Measurements from ENCODE around the gene ARHGEF6. TPM values are rescaled to one million over a fixed set of nuclear protein-coding genes. Genes with fewer than 3 reads are reported as not detected.

ARHGEF6 gene
- total and polyA plus RNA-seq, 2 experiments from 2014 or later, result 3.5 to 3.7 TPM

DNA sequence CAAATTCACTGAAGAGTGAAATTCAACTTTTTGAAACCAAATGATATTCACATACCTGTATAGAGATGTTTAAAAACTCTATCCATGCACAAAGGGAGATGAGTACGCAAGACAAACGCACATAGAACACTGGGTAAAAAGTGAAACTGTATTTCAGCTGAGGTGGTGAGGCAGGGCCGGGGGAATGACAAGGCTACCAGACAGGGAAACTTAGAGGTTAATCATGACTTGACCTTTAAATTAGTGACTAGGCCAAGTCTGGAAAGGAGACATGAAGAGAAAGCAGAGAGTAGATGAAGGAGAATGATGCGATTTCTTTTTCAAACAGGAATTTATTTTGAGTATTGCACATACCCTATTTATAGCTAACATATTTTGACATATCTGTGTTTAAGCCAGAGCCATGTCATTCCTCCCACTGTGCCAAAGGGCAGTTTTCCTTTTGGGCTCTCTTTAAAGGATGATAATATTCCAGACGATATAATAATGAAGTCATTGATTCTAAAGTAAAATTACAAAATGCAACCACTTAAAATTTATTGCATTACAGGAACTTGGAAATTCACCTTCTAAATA, 49.4 kb downstream of the ARHGEF6 start:
- Histone ChIP-seq H3K36me3 (replicated peaks; ENCODE audit: insufficient read depth, low read depth) (no peaks in the 10 kb centered on the region), H3K4me1 (ENCODE audit: insufficient read depth) (no peaks in the 10 kb centered on the region), H3K9me2 (replicated peaks; ENCODE audit: insufficient read depth) (no peaks in the 10 kb centered on the region), H3K79me2 (no peaks in the 10 kb centered on the region), H3K27ac (no peak overlapping the region), H3K4me3 (no peak overlapping the region), H4K20me1 (ENCODE audit: insufficient read depth, poor library complexity, severe bottlenecking) (no peaks in the 10 kb centered on the region), H2AFZ (no peak overlapping the region), H3K4me2 (no peak overlapping the region), H3K9me3 (ENCODE audit: low read depth) (peaks cover 4% of the 10 kb centered on the region), H3K27me3 (no peaks in the 10 kb centered on the region)
- TF ChIP-seq EZH2 (IDR thresholded peaks at IDR 0.05; ENCODE audit: borderline replicate concordance), result no peak
- no peak for TF ChIP-seq EZH2phosphoT487 (IDR thresholded peaks at IDR 0.05; ENCODE audit: low read depth, severe bottlenecking, unreplicated experiment)
- TF ChIP-seq, protein P1, sequence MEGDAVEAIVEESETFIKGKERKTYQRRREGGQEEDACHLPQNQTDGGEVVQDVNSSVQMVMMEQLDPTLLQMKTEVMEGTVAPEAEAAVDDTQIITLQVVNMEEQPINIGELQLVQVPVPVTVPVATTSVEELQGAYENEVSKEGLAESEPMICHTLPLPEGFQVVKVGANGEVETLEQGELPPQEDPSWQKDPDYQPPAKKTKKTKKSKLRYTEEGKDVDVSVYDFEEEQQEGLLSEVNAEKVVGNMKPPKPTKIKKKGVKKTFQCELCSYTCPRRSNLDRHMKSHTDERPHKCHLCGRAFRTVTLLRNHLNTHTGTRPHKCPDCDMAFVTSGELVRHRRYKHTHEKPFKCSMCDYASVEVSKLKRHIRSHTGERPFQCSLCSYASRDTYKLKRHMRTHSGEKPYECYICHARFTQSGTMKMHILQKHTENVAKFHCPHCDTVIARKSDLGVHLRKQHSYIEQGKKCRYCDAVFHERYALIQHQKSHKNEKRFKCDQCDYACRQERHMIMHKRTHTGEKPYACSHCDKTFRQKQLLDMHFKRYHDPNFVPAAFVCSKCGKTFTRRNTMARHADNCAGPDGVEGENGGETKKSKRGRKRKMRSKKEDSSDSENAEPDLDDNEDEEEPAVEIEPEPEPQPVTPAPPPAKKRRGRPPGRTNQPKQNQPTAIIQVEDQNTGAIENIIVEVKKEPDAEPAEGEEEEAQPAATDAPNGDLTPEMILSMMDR (IDR thresholded peaks at IDR 0.05; ENCODE audit: poor library complexity), result no peak
- WGBS (ENCODE audit: low lambda C conversion rate, missing lambda C conversion rate), result 73% methylated on average over 5 of the region's 5 CpGs
- no peak for DNase-seq (ENCODE audit: low spot score)

- WGBS (ENCODE audit: low lambda C conversion rate, missing lambda C conversion rate), result 84% methylated on average over 1 of the region's 1 CpG
- DNase-seq (ENCODE audit: low spot score), result no peak
- no peak overlapping the region for H3K4me2 ChIP-seq
- TF ChIP-seq, protein P1 (IDR thresholded peaks at IDR 0.05; ENCODE audit: poor library complexity), result no peak
- TF ChIP-seq EZH2 (IDR thresholded peaks at IDR 0.05; ENCODE audit: borderline replicate concordance) (no peak), EZH2phosphoT487 (IDR thresholded peaks at IDR 0.05; ENCODE audit: low read depth, severe bottlenecking, unreplicated experiment) (no peak)
- no peak overlapping the region for H3K4me3 ChIP-seq
- H3K36me3 ChIP-seq (replicated peaks; ENCODE audit: insufficient read depth, low read depth), result no peaks in the 10 kb centered on the region
- no peak overlapping the region for H3K27ac ChIP-seq
- H3K79me2 ChIP-seq, result no peaks in the 10 kb centered on the region
- H3K4me1 ChIP-seq (ENCODE audit: insufficient read depth), result no peaks in the 10 kb centered on the region
- H3K9me3 ChIP-seq (ENCODE audit: low read depth), result peaks cover 4% of the 10 kb centered on the region
- no peaks in the 10 kb centered on the region for H3K27me3 ChIP-seq
- no peak overlapping the region for H2AFZ ChIP-seq
- no peaks in the 10 kb centered on the region for H3K9me2 ChIP-seq (replicated peaks; ENCODE audit: insufficient read depth)
- no peaks in the 10 kb centered on the region for H4K20me1 ChIP-seq (ENCODE audit: insufficient read depth, poor library complexity, severe bottlenecking)
Measured at GRCh38 chrX:136728393-136728792, 52.3 kb downstream of the ARHGEF6 start.

DNA sequence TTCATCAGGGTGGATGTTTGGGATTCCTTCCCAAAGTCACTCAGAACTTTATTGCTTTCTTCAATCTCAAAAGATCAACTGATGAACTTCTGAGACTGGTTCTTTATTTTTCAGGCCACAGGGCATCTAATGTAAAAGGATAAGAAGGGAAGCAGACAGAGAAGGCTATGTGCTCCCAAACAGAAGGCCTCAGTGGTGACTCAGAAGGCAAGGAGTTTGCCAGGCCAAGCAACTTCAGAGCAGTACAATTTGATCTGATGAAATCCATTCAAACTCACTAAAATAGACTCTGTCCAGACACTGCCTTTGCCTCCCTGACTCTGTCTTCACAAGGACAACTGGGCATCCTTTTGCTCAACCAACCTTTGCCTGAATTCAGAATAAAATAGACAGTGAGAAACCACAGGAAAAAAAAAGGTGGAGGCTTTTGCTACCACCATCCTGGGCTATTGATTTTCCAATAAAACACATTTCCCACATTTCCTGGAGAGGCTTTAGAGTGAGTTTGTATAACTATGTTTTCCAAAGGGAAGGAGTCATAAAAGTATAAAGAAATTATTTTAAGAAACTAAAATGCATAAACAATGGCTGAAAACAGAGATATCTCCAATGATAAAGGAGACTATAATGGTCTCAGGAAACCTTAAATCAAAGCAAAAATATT, 55.2 kb downstream of the ARHGEF6 start:
- no peaks in the 10 kb centered on the region for H3K9me3 ChIP-seq (ENCODE audit: low read depth)
- H3K4me2 ChIP-seq, result no peak overlapping the region
- H2AFZ ChIP-seq, result no peak overlapping the region
- TF ChIP-seq EZH2phosphoT487 (IDR thresholded peaks at IDR 0.05; ENCODE audit: low read depth, severe bottlenecking, unreplicated experiment), result no peak
- TF ChIP-seq, protein P1 (IDR thresholded peaks at IDR 0.05; ENCODE audit: poor library complexity), result no peak
- no peak for TF ChIP-seq EZH2 (IDR thresholded peaks at IDR 0.05; ENCODE audit: borderline replicate concordance)
- H3K4me1 ChIP-seq (ENCODE audit: insufficient read depth), result no peaks in the 10 kb centered on the region
- no peaks in the 10 kb centered on the region for H3K27me3 ChIP-seq
- H3K79me2 ChIP-seq, result no peaks in the 10 kb centered on the region
- no peak overlapping the region for H3K27ac ChIP-seq
- H3K4me3 ChIP-seq, result no peak overlapping the region
- H3K9me2 ChIP-seq (replicated peaks; ENCODE audit: insufficient read depth), result no peaks in the 10 kb centered on the region
- peak; percentile 10 for DNase-seq (ENCODE audit: low spot score)
- no peaks in the 10 kb centered on the region for H4K20me1 ChIP-seq (ENCODE audit: insufficient read depth, poor library complexity, severe bottlenecking)
- H3K36me3 ChIP-seq (replicated peaks; ENCODE audit: insufficient read depth, low read depth), result no peaks in the 10 kb centered on the region

All from hepatocyte (in vitro differentiated cells).